ENCODE results near the gene MAG. TPM values are rescaled to one million over a fixed set of nuclear protein-coding genes. Genes with fewer than 3 reads are reported as not detected.

The MAG gene
- total RNA-seq, 1 experiment from 2014 or later = not detected

DNA sequence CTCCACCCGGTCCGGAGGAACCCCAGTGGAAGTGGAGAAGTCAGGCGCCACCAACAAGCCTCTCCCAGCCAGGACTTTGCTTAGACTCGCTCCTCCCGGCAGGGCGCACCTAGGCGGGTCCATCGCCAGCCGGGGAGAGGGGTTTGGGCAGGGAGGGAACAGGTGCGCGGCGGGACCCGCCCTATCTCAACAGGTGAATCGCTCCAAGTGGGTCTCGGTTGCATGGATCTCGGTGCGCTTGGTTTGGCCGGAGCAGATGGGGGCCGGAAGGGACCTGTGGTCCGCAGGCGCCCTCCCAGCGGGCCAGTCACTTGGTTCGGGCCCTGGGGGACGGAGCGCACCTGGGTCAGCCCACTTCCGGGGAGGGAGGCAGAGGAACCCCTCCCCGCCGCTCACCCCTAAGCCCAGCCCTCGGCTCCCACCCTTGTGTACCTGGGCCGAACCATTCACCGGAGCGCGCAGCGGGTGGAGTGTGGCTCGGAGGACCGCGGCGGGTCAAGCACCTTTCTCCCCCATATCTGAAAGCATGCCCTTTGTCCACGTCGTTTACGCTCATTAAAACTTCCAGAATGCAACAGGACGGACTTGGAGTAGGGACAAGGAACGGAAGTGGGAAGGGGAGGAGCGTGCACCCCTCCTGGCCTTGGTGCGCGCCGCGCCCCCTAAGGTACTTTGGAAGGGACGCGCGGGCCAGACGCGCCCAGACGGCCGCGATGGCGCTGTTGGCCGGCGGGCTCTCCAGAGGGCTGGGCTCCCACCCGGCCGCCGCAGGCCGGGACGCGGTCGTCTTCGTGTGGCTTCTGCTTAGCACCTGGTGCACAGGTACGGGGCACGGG is 43.4 kb upstream of the MAG start, which contains the start of gene LSR:
Gene LSR, plus strand, starts transcription at position 693 of the 836 bp plus-strand sequence. Its CDS starts 21 bp downstream, at position 714.
- H3K4me2 ChIP-seq (ENCODE audit: insufficient read depth, insufficient read length, low read length) = peak within 1 kb of the TSS; percentile 67

More for the DNA sequence above, 43.4 kb upstream of the MAG start, which contains the start of gene LSR:
- Mint-ChIP-seq H3K27ac (peak within 1 kb of the TSS; percentile 100), H3K4me3 (peak within 1 kb of the TSS; percentile 99 to 100), H3K4me1 (peaks cover 33 to 38% of the 10 kb centered on the region in 2 experiments), H3K27me3 (ENCODE audit: low read depth) (no peaks in the 10 kb centered on the region; the same call in 1 of the 2 replicates), H3K36me3 (ENCODE audit: insufficient read depth in 1 of 3, low read depth in 3 of 3) (peaks cover 27 to 43% (median 39%) of the 10 kb centered on the region in 3 experiments), H3K9me3 (peaks cover 0 to 3% of the 10 kb centered on the region in 2 experiments; a peak in 2 of 5 replicates)
- Histone ChIP-seq H3K9me3 (ENCODE audit: control insufficient read depth, low read depth, low read length) (no peaks in the 10 kb centered on the region), H4K20me1 (ENCODE audit: control insufficient read depth, insufficient read depth, insufficient read length) (peaks cover 6% of the 10 kb centered on the region), H3K4ac (ENCODE audit: low read depth, low read length) (no peak within 1 kb of the TSS; the same call in 1 of the 2 replicates), H2BK5ac (ENCODE audit: insufficient read length, low read length) (peak within 1 kb of the TSS; percentile 100), H2AFZ (ENCODE audit: low read length) (peak within 1 kb of the TSS; percentile 71), H2BK12ac (ENCODE audit: insufficient read length, low read depth, low read length) (peak within 1 kb of the TSS; percentile 98), H3K79me2 (ENCODE audit: insufficient read depth, low read length) (peaks cover 15% of the 10 kb centered on the region; the same call in 1 of the 2 replicates), H4K5ac (ENCODE audit: insufficient read length, low read depth, low read length) (peak within 1 kb of the TSS; percentile 97), H3T11ph (ENCODE audit: low read length) (peak within 1 kb of the TSS; percentile 89), H3K23ac (ENCODE audit: insufficient read length, low read depth, low read length) (peak within 1 kb of the TSS; percentile 77), H4K8ac (replicated peaks; ENCODE audit: insufficient read length, low read depth, low read length) (peak within 1 kb of the TSS; percentile 95), H2AK5ac (ENCODE audit: insufficient read length, low read length) (no peak within 1 kb of the TSS), H3K9ac (ENCODE audit: extremely low read depth, insufficient read length, low read length) (peak within 1 kb of the TSS; percentile 99), H3K14ac (ENCODE audit: insufficient read depth, low read length) (peak within 1 kb of the TSS; percentile 100), H4K91ac (ENCODE audit: insufficient read length, low read depth, low read length) (peak within 1 kb of the TSS; percentile 27), H3K23me2 (ENCODE audit: insufficient read length, low read depth, low read length, poor library complexity, severe bottlenecking) (peaks cover 7% of the 10 kb centered on the region), H3K4me1 (ENCODE audit: insufficient read depth, low read length) (no peaks in the 10 kb centered on the region; the same call in 1 of the 2 replicates), H3K56ac (ENCODE audit: insufficient read length, low read depth, low read length) (peak within 1 kb of the TSS; percentile 95), H3K27ac (ENCODE audit: insufficient read length, low read depth, low read length) (peak within 1 kb of the TSS; percentile 99), H2BK120ac (ENCODE audit: low read depth, low read length, poor library complexity, severe bottlenecking) (peak within 1 kb of the TSS; percentile 76), H3K27me3 (ENCODE audit: insufficient read depth, low read length) (no peaks in the 10 kb centered on the region), H2BK20ac (ENCODE audit: low read depth, low read length, poor library complexity, severe bottlenecking) (no peak within 1 kb of the TSS), H3K18ac (ENCODE audit: insufficient read length, low read depth, low read length) (peak within 1 kb of the TSS; percentile 100), H3K79me1 (ENCODE audit: insufficient read depth, low read depth, low read length, poor library complexity, severe bottlenecking) (peaks cover 5% of the 10 kb centered on the region), H2BK15ac (ENCODE audit: low read depth, low read length) (no peak within 1 kb of the TSS)
- DNase-seq = peak; percentile 95
- no CpG with 5 or more reads among the region's 69 CpGs for WGBS (ENCODE audit: extremely low coverage, insufficient read length, low lambda C conversion rate)
- TF ChIP-seq, protein P1, sequence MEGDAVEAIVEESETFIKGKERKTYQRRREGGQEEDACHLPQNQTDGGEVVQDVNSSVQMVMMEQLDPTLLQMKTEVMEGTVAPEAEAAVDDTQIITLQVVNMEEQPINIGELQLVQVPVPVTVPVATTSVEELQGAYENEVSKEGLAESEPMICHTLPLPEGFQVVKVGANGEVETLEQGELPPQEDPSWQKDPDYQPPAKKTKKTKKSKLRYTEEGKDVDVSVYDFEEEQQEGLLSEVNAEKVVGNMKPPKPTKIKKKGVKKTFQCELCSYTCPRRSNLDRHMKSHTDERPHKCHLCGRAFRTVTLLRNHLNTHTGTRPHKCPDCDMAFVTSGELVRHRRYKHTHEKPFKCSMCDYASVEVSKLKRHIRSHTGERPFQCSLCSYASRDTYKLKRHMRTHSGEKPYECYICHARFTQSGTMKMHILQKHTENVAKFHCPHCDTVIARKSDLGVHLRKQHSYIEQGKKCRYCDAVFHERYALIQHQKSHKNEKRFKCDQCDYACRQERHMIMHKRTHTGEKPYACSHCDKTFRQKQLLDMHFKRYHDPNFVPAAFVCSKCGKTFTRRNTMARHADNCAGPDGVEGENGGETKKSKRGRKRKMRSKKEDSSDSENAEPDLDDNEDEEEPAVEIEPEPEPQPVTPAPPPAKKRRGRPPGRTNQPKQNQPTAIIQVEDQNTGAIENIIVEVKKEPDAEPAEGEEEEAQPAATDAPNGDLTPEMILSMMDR (conservative IDR thresholded peaks at IDR 0.05) = peak; percentile 14; the same call in 1 of the 3 replicates

Measured in H9 (cell line).